GM12872 (cell line): Measurements from ENCODE around the gene NDUFB10.

Source experiments
- CTCF ChIP-seq: IDR thresholded peaks from 3 replicates; pipeline ENCODE4 v1.5.1; 2011; ENCODE audit warnings: low read depth, mild to moderate bottlenecking, low read length, moderate library complexity; ENCODE audit not compliant: insufficient read depth

NDUFB10 gene

GRCh38 chr16:1920727-1921171 is 38.6 kb upstream of the NDUFB10 start:
- no peak for TF ChIP-seq CTCF

- TF ChIP-seq CTCF = no peak
Measured at GRCh38 chr16:1922357-1922756, 37.0 kb upstream of the NDUFB10 start.

- TF ChIP-seq CTCF = peak; percentile 32
Measured at GRCh38 chr16:1923299-1924034, 35.9 kb upstream of the NDUFB10 start.

- no peak for TF ChIP-seq CTCF
Measured at GRCh38 chr16:1924095-1924494, 35.2 kb upstream of the NDUFB10 start.

GRCh38 chr16:1926271-1926670 is 33.1 kb upstream of the NDUFB10 start:
- TF ChIP-seq CTCF = no peak

- no peak for TF ChIP-seq CTCF
Measured at GRCh38 chr16:1929105-1929504, 30.2 kb upstream of the NDUFB10 start.

GRCh38 chr16:1929578-1930337 is 29.6 kb upstream of the NDUFB10 start:
- TF ChIP-seq CTCF = peak; percentile 86
